OCI-LY3 (cell line): ENCODE data around the gene MAP3K5.

Experiments
- EZH2phosphoT487 ChIP-seq: fragments of 200-600 bp; shearing (Covaris generic); IDR thresholded peaks from 2 replicates; pipeline ENCODE4 v1.6.1; 2018; ENCODE audit warnings: antibody characterized with exemption, mixed run types, low read depth
- TF ChIP-seq, protein P1 (sequence below): fragments of 200-600, 300-600 bp; sonication (generic); IDR thresholded peaks from 2 replicates; pipeline ENCODE4 v1.5.1; 2014; ENCODE audit warnings: antibody characterized with exemption, low read length, low read depth

DNA sequence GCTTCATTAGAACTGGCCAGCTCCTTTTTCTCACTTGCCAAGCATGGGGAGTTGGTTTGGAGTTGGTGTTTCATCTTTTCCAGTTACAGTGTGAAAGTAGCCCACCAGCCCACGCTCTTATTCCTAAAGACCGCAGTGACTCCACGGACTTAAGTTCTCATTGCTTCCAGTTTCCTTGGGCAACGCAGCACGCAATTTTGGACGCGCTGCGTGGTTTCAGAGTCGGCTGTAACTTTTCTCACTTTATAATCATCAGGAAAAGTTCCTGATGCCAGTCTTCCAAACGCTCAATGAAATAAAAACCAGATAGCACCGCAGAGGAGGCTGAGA, 29.7 kb upstream of the MAP3K5 start:
- TF ChIP-seq, protein P1, sequence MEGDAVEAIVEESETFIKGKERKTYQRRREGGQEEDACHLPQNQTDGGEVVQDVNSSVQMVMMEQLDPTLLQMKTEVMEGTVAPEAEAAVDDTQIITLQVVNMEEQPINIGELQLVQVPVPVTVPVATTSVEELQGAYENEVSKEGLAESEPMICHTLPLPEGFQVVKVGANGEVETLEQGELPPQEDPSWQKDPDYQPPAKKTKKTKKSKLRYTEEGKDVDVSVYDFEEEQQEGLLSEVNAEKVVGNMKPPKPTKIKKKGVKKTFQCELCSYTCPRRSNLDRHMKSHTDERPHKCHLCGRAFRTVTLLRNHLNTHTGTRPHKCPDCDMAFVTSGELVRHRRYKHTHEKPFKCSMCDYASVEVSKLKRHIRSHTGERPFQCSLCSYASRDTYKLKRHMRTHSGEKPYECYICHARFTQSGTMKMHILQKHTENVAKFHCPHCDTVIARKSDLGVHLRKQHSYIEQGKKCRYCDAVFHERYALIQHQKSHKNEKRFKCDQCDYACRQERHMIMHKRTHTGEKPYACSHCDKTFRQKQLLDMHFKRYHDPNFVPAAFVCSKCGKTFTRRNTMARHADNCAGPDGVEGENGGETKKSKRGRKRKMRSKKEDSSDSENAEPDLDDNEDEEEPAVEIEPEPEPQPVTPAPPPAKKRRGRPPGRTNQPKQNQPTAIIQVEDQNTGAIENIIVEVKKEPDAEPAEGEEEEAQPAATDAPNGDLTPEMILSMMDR: no peak
- TF ChIP-seq EZH2phosphoT487: no peak
